Measurements from ENCODE around the gene SMC4.

Gene SMC4

DNA sequence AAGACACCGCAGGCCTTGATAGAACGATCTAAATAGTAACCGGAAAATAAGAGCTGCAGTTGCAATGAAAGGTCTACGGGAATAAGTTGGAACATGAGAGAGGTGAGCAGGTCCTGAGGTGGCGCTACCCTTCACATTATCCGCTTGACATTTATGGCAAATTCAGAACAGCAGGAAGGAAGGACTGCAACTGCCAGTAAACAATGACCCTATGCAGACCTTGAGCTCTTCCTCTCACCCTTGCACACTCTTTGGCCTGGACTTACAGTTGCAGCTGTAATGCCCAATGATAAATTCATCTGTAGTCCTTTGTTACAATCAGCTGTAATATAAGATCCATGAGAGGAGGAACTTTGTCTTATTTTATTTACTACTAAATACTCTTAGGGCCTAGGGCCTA lies 82.4 kb downstream of the SMC4 start:
- DNase-seq: no peak

DNA sequence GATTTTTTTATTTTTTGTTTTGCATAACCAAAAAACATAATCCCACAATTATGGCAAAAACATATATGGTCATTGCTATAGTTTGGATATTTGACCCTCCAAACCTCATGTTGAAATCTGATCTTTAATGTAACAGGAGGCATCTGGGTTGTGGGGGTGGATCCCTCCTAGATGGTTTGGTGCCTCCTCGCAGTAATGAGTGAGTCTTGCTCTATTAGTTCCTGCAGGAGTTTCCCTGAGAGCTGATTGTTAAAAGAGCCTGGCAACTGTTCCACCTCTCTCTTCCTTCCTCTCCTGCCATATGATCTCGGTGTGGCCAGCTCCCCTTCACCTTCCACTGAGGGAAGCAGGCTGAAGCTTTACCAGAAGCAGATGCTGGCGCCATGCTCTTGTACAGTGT lies 83.3 kb downstream of the SMC4 start:
- no peak for DNase-seq

All from RPMI8226 (cell line).